Activated naive CD4-positive, alpha-beta T cell treated with Interleukin-2 at 50 U/mL for 16 hours (primary cell): ENCODE data around the gene SLC7A1.

Experiments used
- DNase-seq: peaks from one replicate; pipeline ENCODE4 v3.0.0-alpha.2; 2020

The SLC7A1 gene

DNA sequence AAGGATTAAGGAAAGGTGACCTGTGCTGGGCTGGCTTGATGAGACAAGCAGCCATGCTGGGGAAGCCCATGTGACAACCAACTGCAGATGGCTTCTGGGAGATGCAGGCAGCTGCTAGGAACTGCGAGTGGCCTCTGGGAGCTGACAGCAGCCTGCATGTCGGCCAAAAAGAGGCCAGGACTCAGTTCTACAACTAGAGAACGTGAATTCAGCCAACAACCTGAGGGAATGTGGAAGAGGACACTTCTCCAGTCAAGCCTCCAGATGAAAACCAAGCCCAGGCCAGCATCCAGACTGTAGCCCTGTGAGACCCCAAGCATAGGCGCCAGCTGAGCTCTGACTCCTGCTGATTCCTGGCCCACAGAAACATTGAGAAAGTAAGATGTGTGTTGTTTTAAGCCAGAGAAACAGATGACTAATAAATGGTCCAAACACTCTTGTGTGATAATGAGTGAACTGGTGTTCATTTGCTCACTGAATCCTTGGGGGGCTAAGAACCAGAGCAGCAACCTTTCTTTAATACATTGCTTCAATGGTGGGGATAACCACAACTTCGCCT, 45.0 kb downstream of the SLC7A1 start:
- no peak for DNase-seq

DNA sequence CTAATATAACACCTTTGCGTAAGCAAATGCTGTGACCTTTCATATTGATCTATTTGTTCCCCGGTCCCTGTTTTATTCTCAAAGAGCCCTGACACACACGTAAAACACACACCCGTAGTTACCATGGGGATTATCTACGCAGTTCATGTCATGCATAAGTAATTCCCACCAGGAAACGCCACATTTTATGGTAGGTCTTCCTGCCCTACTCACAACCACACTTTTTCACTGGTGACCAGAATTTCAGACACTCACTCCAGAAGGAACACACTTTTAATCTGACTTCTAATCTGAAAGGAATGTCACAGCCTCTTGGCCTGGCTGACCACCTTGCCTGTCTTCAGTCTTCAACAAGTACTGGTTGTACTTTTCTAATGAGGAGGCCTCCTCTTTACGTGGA, 46.8 kb downstream of the SLC7A1 start:
- DNase-seq, result no peak

DNA sequence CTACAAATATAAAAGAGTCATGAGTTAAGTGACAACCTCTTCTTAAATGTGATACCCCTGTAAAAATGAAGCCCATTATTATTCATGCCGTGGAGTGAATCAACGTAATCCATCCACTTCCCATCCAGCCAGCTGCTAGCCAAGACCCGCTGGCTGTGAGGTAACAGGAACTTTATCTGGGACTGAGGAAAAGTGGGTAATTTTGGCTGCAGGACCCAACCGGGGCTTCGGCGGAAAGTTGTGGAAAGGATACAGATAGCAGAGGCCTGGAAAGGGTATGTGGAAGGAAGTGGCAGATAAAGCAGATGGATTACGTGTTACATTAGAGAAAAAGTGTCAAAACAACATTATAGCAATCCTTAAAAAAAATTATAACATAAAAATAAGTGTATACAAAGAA, 48.3 kb downstream of the SLC7A1 start:
- DNase-seq, result no peak

DNA sequence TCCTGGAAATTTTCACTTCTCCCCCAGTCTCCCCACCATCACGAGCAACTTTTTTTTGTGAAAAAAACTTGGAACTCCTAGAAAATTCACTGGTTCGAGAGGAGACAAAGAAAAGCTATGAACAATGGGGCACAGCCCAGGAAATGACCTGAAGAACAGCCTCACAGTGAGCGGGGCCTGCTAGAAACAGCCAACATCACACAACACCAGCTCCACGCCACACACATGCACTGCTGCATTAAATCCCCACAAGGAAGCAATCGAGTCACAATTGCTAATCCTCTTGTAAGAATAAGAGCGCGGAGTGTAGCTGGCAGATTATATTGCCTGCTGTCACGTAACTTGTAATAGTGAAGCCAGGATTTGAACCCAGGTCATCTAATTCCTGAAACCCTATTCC, 48.8 kb downstream of the SLC7A1 start:
- no peak for DNase-seq

GRCh38 chr13:29545988-29546387, 49.5 kb downstream of the SLC7A1 start:
- no peak for DNase-seq

- DNase-seq, result peak; percentile 51
Observed at GRCh38 chr13:29543230-29544215, 52.0 kb downstream of the SLC7A1 start.

- DNase-seq, result no peak
Observed at GRCh38 chr13:29542381-29542780, 53.1 kb downstream of the SLC7A1 start.

GRCh38 chr13:29541400-29541799, 54.1 kb downstream of the SLC7A1 start:
- no peak for DNase-seq

- DNase-seq, result no peak
Observed at GRCh38 chr13:29540799-29541198, 54.7 kb downstream of the SLC7A1 start.

DNA sequence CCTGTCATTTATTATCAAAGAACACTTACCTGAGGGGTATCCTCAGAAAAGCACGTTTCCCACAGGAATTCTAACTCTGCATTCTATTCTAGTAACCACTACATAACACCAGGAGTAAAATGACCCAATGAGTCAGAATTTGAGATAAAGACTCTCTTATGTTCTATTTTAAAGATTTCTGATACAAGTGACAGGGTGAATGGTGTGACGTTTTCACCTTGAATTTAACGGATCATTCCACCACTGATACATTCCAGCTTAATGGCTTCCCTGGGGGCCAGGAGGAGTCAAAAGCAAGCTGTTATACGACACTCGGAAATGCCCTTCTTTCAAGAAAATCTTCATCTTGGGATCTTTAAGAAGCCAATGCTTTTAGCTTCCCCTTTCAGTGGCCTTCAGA, 55.2 kb downstream of the SLC7A1 start:
- no peak for DNase-seq

DNA sequence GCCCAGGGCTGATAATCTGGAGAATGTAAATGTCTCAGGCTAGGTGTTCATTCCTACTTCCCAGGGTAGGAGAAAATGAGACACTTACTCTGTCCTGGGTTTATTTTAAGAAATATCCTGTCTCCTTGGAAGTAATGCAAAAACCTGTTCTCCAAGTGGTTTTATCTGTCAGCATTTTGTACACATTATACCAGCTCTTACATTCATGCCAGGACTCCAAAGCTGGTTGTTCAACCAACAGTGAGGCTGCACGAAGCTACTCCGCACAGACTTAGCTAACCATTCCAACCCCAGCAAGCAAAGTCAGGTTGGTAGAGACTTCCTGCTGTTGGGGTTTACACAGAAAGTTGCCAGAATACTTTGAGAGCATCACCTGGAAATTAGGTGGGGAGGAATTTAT, 55.6 kb downstream of the SLC7A1 start:
- no peak for DNase-seq

DNA sequence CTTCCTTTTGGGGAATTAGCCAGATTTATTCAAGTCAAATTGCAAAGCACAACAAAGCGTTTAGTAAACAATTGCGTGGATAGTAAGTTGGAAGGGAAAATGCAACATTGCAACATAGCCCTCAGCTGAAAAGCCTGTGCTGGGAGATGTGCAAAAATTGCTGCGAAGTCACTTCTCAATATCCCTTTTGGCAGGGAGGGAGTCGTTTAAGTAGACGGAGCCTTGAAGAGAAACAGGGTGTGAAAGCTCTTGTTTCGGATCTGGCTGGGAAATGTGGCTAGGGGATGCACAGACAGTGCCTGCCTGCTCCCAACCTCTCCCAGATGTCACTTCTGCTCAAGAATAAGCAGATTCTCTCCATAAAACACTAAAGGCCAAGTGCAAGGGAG, 56.8 kb downstream of the SLC7A1 start:
- no peak for DNase-seq

DNA sequence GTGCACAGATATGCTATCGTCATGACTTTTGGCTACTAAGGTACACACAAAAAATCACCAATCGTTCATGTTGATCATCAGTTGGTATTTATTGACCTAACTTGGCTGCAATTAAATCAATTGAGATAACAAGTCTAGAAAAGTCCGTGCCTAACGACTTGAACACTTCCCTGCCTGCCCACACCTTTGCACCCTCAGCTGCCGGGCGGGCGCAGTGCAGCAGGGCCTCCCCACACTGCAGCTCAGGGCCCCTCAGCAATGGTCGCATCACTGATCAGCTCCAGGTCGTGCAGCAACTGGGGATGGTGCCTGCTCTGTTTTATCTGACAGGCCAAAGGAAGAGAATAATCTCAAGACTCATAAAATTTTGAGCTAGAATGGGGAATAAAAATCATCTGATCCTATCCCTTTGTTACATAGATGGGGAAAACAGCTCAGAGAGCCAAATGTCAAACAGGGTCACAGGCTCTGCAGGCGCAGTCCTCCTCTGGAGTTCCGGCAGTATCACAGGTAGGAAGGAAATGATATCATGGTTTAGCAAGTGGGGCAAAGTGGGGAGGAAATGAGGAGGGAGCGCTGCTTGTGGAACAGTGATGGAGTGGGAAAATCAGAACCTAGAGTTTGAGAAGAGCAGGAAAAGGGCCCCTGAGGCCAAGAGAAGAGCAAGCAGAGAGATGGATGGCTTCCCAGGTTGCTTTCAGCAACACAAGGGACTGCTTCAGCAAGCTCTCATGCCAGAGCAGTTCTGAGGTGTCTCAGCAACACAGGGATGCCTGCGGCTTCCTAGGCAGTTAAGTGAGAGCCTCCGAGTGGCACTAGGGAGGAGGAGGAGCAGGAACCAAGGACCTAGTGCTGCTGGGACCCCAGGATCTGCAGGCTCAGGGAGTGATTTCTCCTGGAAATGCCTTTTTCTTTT, 57.5 kb downstream of the SLC7A1 start:
- no peak for DNase-seq

GRCh38 chr13:29536853-29537252, 58.6 kb downstream of the SLC7A1 start:
- no peak for DNase-seq

DNA sequence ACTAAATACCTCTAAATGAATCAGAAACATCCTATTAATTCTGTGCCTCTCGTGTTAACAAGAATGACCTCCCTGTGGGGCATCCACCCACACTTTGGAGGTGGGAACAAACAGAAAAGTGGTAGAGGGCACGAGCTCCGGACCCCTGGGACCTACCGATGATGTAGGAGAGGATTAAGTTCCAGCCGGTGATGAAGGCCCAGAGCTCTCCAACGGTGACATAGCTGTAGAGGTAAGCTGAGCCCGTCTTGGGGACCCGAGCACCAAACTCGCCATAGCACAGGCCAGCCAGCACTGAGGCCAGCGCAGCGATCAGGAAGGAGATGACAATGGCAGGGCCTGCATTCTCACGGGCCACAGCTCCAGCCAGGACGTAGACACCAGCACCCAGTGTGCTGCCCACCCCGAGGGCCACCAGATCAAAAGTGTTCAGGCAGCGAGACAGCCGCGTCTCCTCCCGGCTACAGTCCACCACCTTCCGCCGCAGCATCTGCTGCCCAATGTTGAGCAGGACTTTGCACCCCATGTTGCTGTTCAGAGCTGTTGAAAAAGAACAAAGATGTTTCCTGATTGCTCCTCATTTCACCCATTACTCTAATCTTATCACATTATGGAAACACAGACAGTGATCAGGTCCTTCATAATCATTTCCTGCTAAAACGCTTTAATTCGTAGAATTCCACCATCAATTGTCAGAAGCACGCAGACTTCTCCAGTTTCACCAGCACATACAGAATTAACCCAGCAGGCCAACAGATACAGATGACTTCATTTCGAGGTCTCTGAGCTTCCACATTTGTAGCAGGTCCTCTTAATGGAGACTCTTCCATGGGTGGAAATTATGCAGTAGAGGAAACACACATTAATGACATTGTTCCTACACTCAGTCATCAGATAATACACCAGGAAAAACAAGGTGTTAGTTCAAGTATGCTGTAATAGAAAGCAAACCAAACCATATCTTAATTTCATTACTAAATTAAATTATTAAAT, 59.5 kb downstream of the SLC7A1 start:
- DNase-seq, result no peak

DNA sequence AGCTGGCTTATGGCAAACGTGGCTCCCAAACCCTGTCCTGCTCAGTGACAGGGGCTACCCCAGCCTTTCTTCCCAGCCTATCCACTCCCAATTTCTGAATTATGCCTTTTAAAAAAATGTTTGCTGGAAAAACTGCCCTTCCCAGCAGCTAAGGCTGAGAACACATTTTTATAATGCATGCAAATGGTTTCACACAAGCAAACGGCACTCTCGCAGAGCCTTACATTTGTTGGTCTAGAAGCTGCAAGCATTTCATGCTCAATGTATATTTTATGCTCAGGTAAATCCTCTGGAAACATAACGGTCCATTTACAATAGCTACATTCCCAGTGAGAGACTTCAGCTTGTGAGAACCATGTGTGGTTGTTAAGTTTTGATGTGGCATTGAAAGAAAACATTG, 61.4 kb downstream of the SLC7A1 start:
- DNase-seq, result no peak

GRCh38 chr13:29532821-29533220, 62.7 kb downstream of the SLC7A1 start:
- no peak for DNase-seq

DNA sequence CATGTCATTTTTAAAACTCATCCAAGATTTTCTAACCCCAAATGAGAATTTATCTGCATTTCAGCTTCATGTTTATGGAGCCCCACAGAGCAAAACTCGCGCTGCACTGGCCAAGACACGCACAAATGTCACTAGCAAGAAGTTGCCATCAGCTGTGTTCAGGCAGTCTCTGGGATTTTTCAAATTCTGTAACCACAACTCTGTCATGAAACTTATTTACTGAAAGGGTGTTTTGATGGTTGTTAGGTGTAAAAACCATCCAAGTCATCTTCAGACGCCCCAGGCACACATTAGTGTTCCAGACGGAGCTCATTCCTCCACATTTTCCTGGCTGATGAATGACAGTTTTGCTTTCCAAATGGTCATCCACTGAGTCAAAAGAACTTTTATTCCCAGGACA, 63.4 kb downstream of the SLC7A1 start:
- no peak for DNase-seq

GRCh38 chr13:29530901-29531300, 64.6 kb downstream of the SLC7A1 start:
- no peak for DNase-seq

DNA sequence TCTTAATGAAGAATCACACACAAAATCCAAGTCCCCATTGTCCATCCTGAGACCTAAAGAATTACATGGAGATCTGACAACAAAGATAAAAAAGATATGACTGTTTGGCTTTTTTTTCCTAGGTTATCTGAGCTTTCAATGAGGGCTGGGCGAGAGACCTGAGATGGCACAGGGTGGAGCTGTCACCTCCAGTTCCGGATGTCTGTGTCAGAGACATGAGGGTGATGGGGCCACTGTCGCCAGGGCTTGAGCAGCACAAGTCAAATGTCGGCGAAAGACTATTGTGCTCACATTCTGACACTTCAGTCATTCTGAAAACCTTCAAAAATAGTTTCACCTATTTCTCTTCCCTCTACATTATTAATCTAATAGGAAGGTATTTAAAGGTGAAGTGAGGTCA, 65.7 kb downstream of the SLC7A1 start:
- no peak for DNase-seq

DNA sequence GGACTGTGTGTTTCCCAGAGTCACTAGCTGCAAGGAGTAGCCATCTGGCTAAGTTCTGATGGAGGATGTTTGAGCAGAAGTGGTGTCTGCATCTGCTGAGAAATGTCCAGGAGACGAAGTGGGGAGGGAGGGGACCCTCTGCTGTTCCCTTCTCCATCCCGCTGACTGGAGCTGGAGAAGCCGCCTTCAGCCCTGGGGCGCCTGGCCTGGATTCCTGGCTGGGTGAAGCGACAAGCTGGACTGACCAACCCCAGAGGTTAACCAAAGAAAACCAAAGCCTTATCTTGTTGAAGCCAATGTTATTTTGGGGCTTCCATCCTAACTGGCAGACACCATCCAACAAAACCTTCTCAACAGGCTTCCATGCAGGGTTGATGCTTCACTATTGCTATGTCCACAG, 67.6 kb downstream of the SLC7A1 start:
- DNase-seq, result no peak

- no peak for DNase-seq
Observed at GRCh38 chr13:29527511-29527910, 68.0 kb downstream of the SLC7A1 start.
